ENCODE results near the gene PRG2. TPM values are rescaled to one million over a fixed set of nuclear protein-coding genes. Genes with fewer than 3 reads are reported as not detected.

The PRG2 gene
- total and polyA plus RNA-seq, 9 of the 15 experiments (the other 6 are each of a cell fraction or from before 2014, with no cell fraction given), result 1.8 to 78.0 (median 26.6) TPM

- TF ChIP-seq KDM4B (IDR thresholded peaks at IDR 0.05; ENCODE audit: borderline replicate concordance in 2 of 2, low read depth in 1 of 2) (no peak), CBFA2T3 (IDR thresholded peaks at IDR 0.05) (no peak), PHF8 (IDR thresholded peaks at IDR 0.05; ENCODE audit: borderline replicate concordance, low read length) (no peak), POLR2AphosphoS5 (IDR thresholded peaks at IDR 0.05; ENCODE audit: control insufficient read depth, insufficient read depth, low read depth, low read length) (no peak), SIX5 (IDR thresholded peaks at IDR 0.05; ENCODE audit: borderline replicate concordance in 1 of 2, insufficient read depth in 1 of 2, low read depth in 1 of 2, low read length in 2 of 2) (no peak), ATF7 (IDR thresholded peaks at IDR 0.05) (0 out of 2 replicates have a peak, but pooled peaks have one; percentile 23), HNRNPK (IDR thresholded peaks at IDR 0.05; ENCODE audit: low read depth, low read length, poor library complexity, severe bottlenecking) (no peak), TEAD1 (CRISPR knock-in tag; IDR thresholded peaks at IDR 0.05) (no peak), RAD21 (CRISPR knock-in tag; conservative IDR thresholded peaks at IDR 0.05 in 1 of 2, IDR thresholded peaks at IDR 0.05 in 1 of 2) (peak; percentile 46 to 66), GABPA (tag; conservative IDR thresholded peaks at IDR 0.05; ENCODE audit: low read depth) (no peak), ZNF592 (IDR thresholded peaks at IDR 0.05) (no peak), MCM3 (IDR thresholded peaks at IDR 0.05) (no peak), EGR1 (conservative IDR thresholded peaks at IDR 0.05) (peak; percentile 59), NEUROD1 (IDR thresholded peaks at IDR 0.05; ENCODE audit: borderline replicate concordance, low read depth, low read length, partially characterized antibody) (no peak), ZNF24 (IDR thresholded peaks at IDR 0.05) (no peak), RCOR1 (IDR thresholded peaks at IDR 0.05; ENCODE audit: borderline replicate concordance in 1 of 2, low read depth in 2 of 2, low read length in 2 of 2) (peak in 1 of 2 experiments; percentile 85; a peak in 2 of 4 replicates), SRSF3 (IDR thresholded peaks at IDR 0.05; ENCODE audit: insufficient read depth, low read length) (no peak), SMAD1 (IDR thresholded peaks at IDR 0.05; ENCODE audit: low read depth, low read length, partially characterized antibody) (no peak), ETV6 (IDR thresholded peaks at IDR 0.05; ENCODE audit: borderline replicate concordance in 1 of 2, low read depth in 2 of 2, low read length in 1 of 2) (no peak), ETV6 (CRISPR knock-in tag; IDR thresholded peaks at IDR 0.05; ENCODE audit: borderline replicate concordance) (no peak), KAT2B (IDR thresholded peaks at IDR 0.05; ENCODE audit: low read depth, low read length) (no peak), ZNF79 (CRISPR knock-in tag; IDR thresholded peaks at IDR 0.05; ENCODE audit: low read depth) (no peak)
- TF ChIP-seq, protein P1, sequence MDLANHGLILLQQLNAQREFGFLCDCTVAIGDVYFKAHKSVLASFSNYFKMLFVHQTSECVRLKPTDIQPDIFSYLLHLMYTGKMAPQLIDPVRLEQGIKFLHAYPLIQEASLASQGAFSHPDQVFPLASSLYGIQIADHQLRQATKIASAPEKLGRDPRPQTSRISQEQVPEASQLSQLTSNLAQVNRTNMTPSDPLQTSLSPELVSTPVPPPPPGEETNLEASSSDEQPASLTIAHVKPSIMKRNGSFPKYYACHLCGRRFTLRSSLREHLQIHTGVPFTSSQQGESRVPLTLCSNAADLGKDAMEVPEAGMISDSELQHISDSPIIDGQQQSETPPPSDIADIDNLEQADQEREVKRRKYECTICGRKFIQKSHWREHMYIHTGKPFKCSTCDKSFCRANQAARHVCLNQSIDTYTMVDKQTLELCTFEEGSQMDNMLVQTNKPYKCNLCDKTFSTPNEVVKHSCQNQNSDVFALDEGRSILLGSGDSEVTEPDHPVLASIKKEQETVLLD (IDR thresholded peaks at IDR 0.05), result no peak
These were observed 40.8 kb downstream of the PRG2 start (continued) for GRCh38 chr11:57349491-57350274.

All from K562 (cell line).